RWPE2 (cell line): ENCODE measurements around the gene CPA5.
A peak's percentile ranks its signal among the peaks of the same experiment; 100 is the strongest.
"Not testable (repeated sequence)": the region's sequence is repeated elsewhere in the genome, so short reads cannot be mapped to it uniquely, and the experiment has no call there.

Experiments
- ATAC-seq: fragments of 200-7000 bp; cut with Tn5 transposase; 3 replicates; pipeline ENCODE4 v1.9.1; 2021; ENCODE audit warnings: low read depth
- DNase-seq: peaks from one replicate; pipeline ENCODE4 v3.0.0-alpha.2; 2020; ENCODE audit warnings: low spot score
- H3K27ac ChIP-seq: fragments of 450-650 bp; 2 replicates; pipeline ENCODE4 v1.5.1; 2017; ENCODE audit warnings: mild to moderate bottlenecking; ENCODE audit not compliant: poor library complexity, severe bottlenecking
- H3K27me3 ChIP-seq: fragments of 250-450 bp; sonication (Bioruptor Pico); 2 replicates; pipeline ENCODE4 v1.5.1; 2021; ENCODE audit warnings: mild to moderate bottlenecking, moderate library complexity; ENCODE audit not compliant: insufficient read depth, poor library complexity, severe bottlenecking
- H3K36me3 ChIP-seq: fragments of 250-450 bp; sonication (Bioruptor Pico); 2 replicates; pipeline ENCODE4 v1.5.1; 2020; ENCODE audit warnings: low read depth, mild to moderate bottlenecking, moderate library complexity
- H3K4me1 ChIP-seq: fragments of 250-450 bp; sonication (Bioruptor Pico); 2 replicates; pipeline ENCODE4 v1.5.1; 2021; ENCODE audit warnings: mild to moderate bottlenecking, moderate library complexity; ENCODE audit not compliant: insufficient read depth, poor library complexity, severe bottlenecking
- H3K4me3 ChIP-seq: fragments of 250-450 bp; sonication (Bioruptor Pico); 2 replicates; pipeline ENCODE4 v1.5.1; 2021; ENCODE audit warnings: mild to moderate bottlenecking, moderate library complexity; ENCODE audit not compliant: severe bottlenecking
- H3K9me3 ChIP-seq: fragments of 250-450 bp; sonication (Bioruptor Pico); 2 replicates; pipeline ENCODE4 v1.5.1; 2021; ENCODE audit warnings: mild to moderate bottlenecking, moderate library complexity; ENCODE audit not compliant: severe bottlenecking
- CTCF ChIP-seq: fragments of 450-650 bp; IDR thresholded peaks from one replicate; pipeline ENCODE4 v1.5.1; 2017; ENCODE audit warnings: mild to moderate bottlenecking, moderate library complexity; ENCODE audit not compliant: poor library complexity, severe bottlenecking

CPA5 gene

GRCh38 chr7:130319541-130319940 lies 25.1 kb upstream of the CPA5 start:
- no peaks in the 10 kb centered on the region for H3K4me1 ChIP-seq
- ATAC-seq (no peak), DNase-seq (no peak)
- no peak overlapping the region for H3K4me3 ChIP-seq
- H3K9me3 ChIP-seq = no peaks in the 10 kb centered on the region
- H3K27me3 ChIP-seq = no peaks in the 10 kb centered on the region
- TF ChIP-seq CTCF = no peak
- peaks cover 69% of the 10 kb centered on the region for H3K36me3 ChIP-seq
- H3K27ac ChIP-seq = no peak overlapping the region

GRCh38 chr7:130321542-130322229 lies 22.9 kb upstream of the CPA5 start:
- H3K4me3 ChIP-seq, H3K9me3 ChIP-seq, ATAC-seq, H3K27me3 ChIP-seq, DNase-seq, H3K27ac ChIP-seq, H3K4me1 ChIP-seq: not testable (repeated sequence)
- H3K36me3 ChIP-seq = peaks cover 60% of the 10 kb centered on the region

- no peak overlapping the region for H3K4me3 ChIP-seq
- peaks cover 55% of the 10 kb centered on the region for H3K36me3 ChIP-seq
- 0 out of 3 replicates have a peak, but pooled peaks have one; percentile 23 for ATAC-seq
These were observed 22.0 kb upstream of the CPA5 start for GRCh38 chr7:130322615-130323014.

GRCh38 chr7:130324306-130324943 lies 20.2 kb upstream of the CPA5 start:
- H3K36me3 ChIP-seq = peaks cover 36% of the 10 kb centered on the region
- H3K27ac ChIP-seq = peak overlapping the region; percentile 4
- no peak overlapping the region for H3K4me3 ChIP-seq
- no peaks in the 10 kb centered on the region for H3K9me3 ChIP-seq
- DNase-seq = no peak
- no peaks in the 10 kb centered on the region for H3K4me1 ChIP-seq
- no peaks in the 10 kb centered on the region for H3K27me3 ChIP-seq
- TF ChIP-seq CTCF = no peak
- ATAC-seq = no peak

More at GRCh38 chr7:130322615-130323014, 22.0 kb upstream of the CPA5 start:
- Histone ChIP-seq H3K4me1 (no peaks in the 10 kb centered on the region), H3K27ac (no peak overlapping the region), H3K27me3 (no peaks in the 10 kb centered on the region), H3K9me3 (no peaks in the 10 kb centered on the region)
- no peak for TF ChIP-seq CTCF
- DNase-seq = no peak

- Histone ChIP-seq H3K4me3 (no peak overlapping the region), H3K9me3 (no peaks in the 10 kb centered on the region), H3K27ac (no peak overlapping the region), H3K4me1 (no peaks in the 10 kb centered on the region), H3K27me3 (no peaks in the 10 kb centered on the region), H3K36me3 (no peaks in the 10 kb centered on the region)
- DNase-seq (no peak), ATAC-seq (no peak)
- no peak for TF ChIP-seq CTCF
These were observed 14.9 kb upstream of the CPA5 start for GRCh38 chr7:130329681-130330080.
